DOHH2 (cell line): ENCODE results near the gene ZBTB7B.

Source experiments
- H3F3A ChIP-seq: fragments of 200-600 bp; sonication (generic), shearing (Covaris generic); 2 replicates; pipeline ENCODE4 v1.6.0; 2016; ENCODE audit warnings: antibody characterized with exemption, mild to moderate bottlenecking; ENCODE audit not compliant: control insufficient read depth, insufficient read depth
- H3K27ac ChIP-seq: fragments of 200-600 bp; sonication (generic); 2 replicates; pipeline ENCODE4 v1.5.1; 2014; ENCODE audit warnings: low read depth, mild to moderate bottlenecking, low read length, moderate library complexity
- H3K27me3 ChIP-seq: fragments of 200-600 bp; sonication (generic); 2 replicates; pipeline ENCODE4 v1.6.1; 2014; ENCODE audit warnings: mild to moderate bottlenecking, low read length, mixed read lengths; ENCODE audit not compliant: control insufficient read depth
- H3K36me3 ChIP-seq: fragments of 200-600 bp; sonication (generic); 2 replicates; pipeline ENCODE4 v1.6.1; 2014; ENCODE audit warnings: mild to moderate bottlenecking, low read length, moderate library complexity, mixed read lengths; ENCODE audit not compliant: control insufficient read depth
- H3K4me1 ChIP-seq: fragments of 200-600 bp; sonication (generic); 2 replicates; pipeline ENCODE4 v1.6.1; 2014; ENCODE audit warnings: mild to moderate bottlenecking, low read length, mixed read lengths; ENCODE audit not compliant: control insufficient read depth
- H3K4me2 ChIP-seq: fragments of 200-600 bp; sonication (generic); 2 replicates; pipeline ENCODE4 v1.6.0; 2014; ENCODE audit warnings: mild to moderate bottlenecking, low read length, moderate library complexity
- H3K4me3 ChIP-seq: fragments of 200-600 bp; sonication (generic); 2 replicates; pipeline ENCODE4 v1.5.1; 2014; ENCODE audit warnings: mild to moderate bottlenecking, low read length, mixed read lengths
- H3K79me2 ChIP-seq: fragments of 200-600 bp; sonication (generic); 2 replicates; pipeline ENCODE4 v1.6.1; 2014; ENCODE audit warnings: mild to moderate bottlenecking, low read length, mixed read lengths; ENCODE audit not compliant: control insufficient read depth
- H3K9me2 ChIP-seq: fragments of 200-600 bp; sonication (generic); replicated peaks from 2 replicates; pipeline ENCODE4 v1.6.1; 2014; ENCODE audit warnings: mild to moderate bottlenecking, low read length, mixed read lengths; ENCODE audit not compliant: control insufficient read depth
- H3K9me3 ChIP-seq: fragments of 200-600 bp; sonication (generic); 2 replicates; pipeline ENCODE4 v1.6.1; 2014; ENCODE audit warnings: antibody characterized with exemption, low read length, mixed read lengths; ENCODE audit not compliant: control insufficient read depth, insufficient read depth
- H4K20me1 ChIP-seq: fragments of 200-600 bp; sonication (generic); 2 replicates; pipeline ENCODE4 v1.6.0; 2014; ENCODE audit warnings: low read depth, mild to moderate bottlenecking, antibody characterized with exemption, low read length, moderate library complexity; ENCODE audit not compliant: control insufficient read depth, insufficient read depth
- EZH2phosphoT487 ChIP-seq: fragments of 200-600 bp; sonication (generic); IDR thresholded peaks from 2 replicates; pipeline ENCODE4 v1.6.1; 2017; ENCODE audit warnings: borderline replicate concordance, mild to moderate bottlenecking, antibody characterized with exemption, low read length, moderate library complexity, mixed read lengths
- TF ChIP-seq, protein P1 (sequence below): fragments of 200-600 bp; sonication (generic); IDR thresholded peaks from one replicate; pipeline ENCODE4 v1.5.1; 2014; ENCODE audit warnings: antibody characterized with exemption, mild to moderate bottlenecking, low read depth, low read length; ENCODE audit not compliant: poor library complexity, severe bottlenecking

ZBTB7B gene

GRCh38 chr1:155018617-155019348, 16.2 kb downstream of the ZBTB7B start:
- peaks cover 14% of the 10 kb centered on the region for H3F3A ChIP-seq
- no peaks in the 10 kb centered on the region for H3K9me3 ChIP-seq
- H3K27me3 ChIP-seq = peaks cover 7% of the 10 kb centered on the region
- no peak for TF ChIP-seq EZH2phosphoT487
- TF ChIP-seq, protein P1, sequence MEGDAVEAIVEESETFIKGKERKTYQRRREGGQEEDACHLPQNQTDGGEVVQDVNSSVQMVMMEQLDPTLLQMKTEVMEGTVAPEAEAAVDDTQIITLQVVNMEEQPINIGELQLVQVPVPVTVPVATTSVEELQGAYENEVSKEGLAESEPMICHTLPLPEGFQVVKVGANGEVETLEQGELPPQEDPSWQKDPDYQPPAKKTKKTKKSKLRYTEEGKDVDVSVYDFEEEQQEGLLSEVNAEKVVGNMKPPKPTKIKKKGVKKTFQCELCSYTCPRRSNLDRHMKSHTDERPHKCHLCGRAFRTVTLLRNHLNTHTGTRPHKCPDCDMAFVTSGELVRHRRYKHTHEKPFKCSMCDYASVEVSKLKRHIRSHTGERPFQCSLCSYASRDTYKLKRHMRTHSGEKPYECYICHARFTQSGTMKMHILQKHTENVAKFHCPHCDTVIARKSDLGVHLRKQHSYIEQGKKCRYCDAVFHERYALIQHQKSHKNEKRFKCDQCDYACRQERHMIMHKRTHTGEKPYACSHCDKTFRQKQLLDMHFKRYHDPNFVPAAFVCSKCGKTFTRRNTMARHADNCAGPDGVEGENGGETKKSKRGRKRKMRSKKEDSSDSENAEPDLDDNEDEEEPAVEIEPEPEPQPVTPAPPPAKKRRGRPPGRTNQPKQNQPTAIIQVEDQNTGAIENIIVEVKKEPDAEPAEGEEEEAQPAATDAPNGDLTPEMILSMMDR = no peak
- H3K4me3 ChIP-seq = no peak overlapping the region
- peaks cover 51% of the 10 kb centered on the region for H3K4me1 ChIP-seq
- H3K9me2 ChIP-seq = no peaks in the 10 kb centered on the region
- H3K79me2 ChIP-seq = no peaks in the 10 kb centered on the region
- no peak overlapping the region for H3K4me2 ChIP-seq
- no peaks in the 10 kb centered on the region for H4K20me1 ChIP-seq
- H3K27ac ChIP-seq = no peak overlapping the region
- peaks cover 24% of the 10 kb centered on the region for H3K36me3 ChIP-seq

DNA sequence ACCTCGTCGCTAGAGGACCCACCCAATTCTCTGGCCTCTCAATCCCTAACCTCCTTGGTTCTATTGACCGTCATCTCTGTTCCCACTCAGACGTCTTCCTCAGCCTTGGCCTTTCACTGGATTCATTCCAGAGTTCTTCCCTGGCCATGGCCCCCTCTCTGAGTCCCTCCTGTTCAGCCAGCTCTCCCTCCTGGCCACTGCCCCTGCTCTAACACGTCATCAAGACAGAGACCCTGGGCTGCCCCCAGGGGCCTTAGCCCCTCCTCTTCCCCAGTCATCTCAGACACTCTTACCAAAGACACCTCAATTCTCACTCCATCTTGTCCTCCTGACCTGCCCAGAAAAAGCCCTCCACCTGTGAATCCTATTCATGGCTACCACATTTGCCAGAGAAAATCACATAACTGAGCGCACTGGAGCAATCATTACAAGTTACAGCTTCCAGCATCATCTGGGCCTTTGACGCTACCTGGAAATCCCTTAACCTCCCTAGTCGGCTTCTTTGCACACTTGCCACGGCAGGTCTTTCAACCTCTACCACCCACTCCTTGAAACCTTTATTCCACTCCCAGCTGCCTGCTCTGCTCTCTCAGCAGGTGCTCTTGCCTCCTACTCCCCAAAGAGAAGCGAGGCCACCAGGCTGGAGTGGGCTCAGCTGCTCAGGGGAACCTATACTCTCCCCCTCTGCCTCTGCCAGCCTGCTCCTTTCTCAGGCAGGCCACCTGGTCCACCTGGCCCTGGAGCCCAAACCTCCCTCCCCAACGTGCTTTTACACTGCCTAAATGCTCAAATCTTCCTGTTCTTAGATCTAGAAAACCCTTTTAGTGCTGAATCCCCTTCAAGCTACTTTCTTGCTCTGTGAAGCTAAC, 17.0 kb downstream of the ZBTB7B start:
- no peak overlapping the region for H3K4me2 ChIP-seq
- no peaks in the 10 kb centered on the region for H3K79me2 ChIP-seq
- no peak overlapping the region for H3K27ac ChIP-seq
- TF ChIP-seq, protein P1 = no peak
- TF ChIP-seq EZH2phosphoT487 = no peak
- H3K4me3 ChIP-seq = no peak overlapping the region
- H3K4me1 ChIP-seq = peaks cover 43% of the 10 kb centered on the region
- H3K36me3 ChIP-seq = peaks cover 18% of the 10 kb centered on the region
- peaks cover 12% of the 10 kb centered on the region for H3K27me3 ChIP-seq
- no peaks in the 10 kb centered on the region for H3K9me2 ChIP-seq
- no peaks in the 10 kb centered on the region for H4K20me1 ChIP-seq
- H3K9me3 ChIP-seq = no peaks in the 10 kb centered on the region
- H3F3A ChIP-seq = peaks cover 9% of the 10 kb centered on the region

GRCh38 chr1:155022136-155022926, 19.7 kb downstream of the ZBTB7B start:
- Histone ChIP-seq H3K4me1 (peaks cover 15% of the 10 kb centered on the region), H3K4me2 (no peak overlapping the region), H3K27me3 (peaks cover 13% of the 10 kb centered on the region), H3K79me2 (no peaks in the 10 kb centered on the region), H3K9me3 (no peaks in the 10 kb centered on the region), H4K20me1 (no peaks in the 10 kb centered on the region), H3K9me2 (no peaks in the 10 kb centered on the region), H3F3A (no peaks in the 10 kb centered on the region), H3K4me3 (no peak overlapping the region), H3K27ac (no peak overlapping the region), H3K36me3 (no peaks in the 10 kb centered on the region)
- no peak for TF ChIP-seq EZH2phosphoT487
- TF ChIP-seq, protein P1 = no peak
